Glutamatergic neuron (in vitro differentiated cells): ENCODE data around the gene CAMTA1. TPM values are rescaled to one million over a fixed set of nuclear protein-coding genes. Genes with fewer than 3 reads are reported as not detected.

ENCODE experiments used
- DNase-seq: peaks from one replicate; pipeline ENCODE4 v3.0.0; 2022
- H3K27ac Mint-ChIP-seq: one replicate; pipeline ENCODE4 v1.8.0; 2020; ENCODE audit warnings: mild to moderate bottlenecking, mixed read lengths, inconsistent platforms; ENCODE audit not compliant: unreplicated experiment
- H3K27me3 Mint-ChIP-seq: one replicate; pipeline ENCODE4 v1.8.0; 2020; ENCODE audit warnings: mild to moderate bottlenecking, moderate library complexity, mixed read lengths, inconsistent platforms; ENCODE audit not compliant: unreplicated experiment
- H3K36me3 Mint-ChIP-seq: one replicate; pipeline ENCODE4 v1.8.0; 2020; ENCODE audit warnings: mild to moderate bottlenecking, mixed read lengths, inconsistent platforms; ENCODE audit not compliant: unreplicated experiment
- H3K4me1 Mint-ChIP-seq: one replicate; pipeline ENCODE4 v1.8.0; 2020; ENCODE audit warnings: mild to moderate bottlenecking, low read depth, mixed read lengths, inconsistent platforms; ENCODE audit not compliant: unreplicated experiment
- H3K4me3 Mint-ChIP-seq: one replicate; pipeline ENCODE4 v1.8.0; 2020; ENCODE audit warnings: mild to moderate bottlenecking, mixed read lengths, inconsistent platforms; ENCODE audit not compliant: unreplicated experiment
- H3K9me3 Mint-ChIP-seq: one replicate; pipeline ENCODE4 v1.8.0; 2020; ENCODE audit warnings: mild to moderate bottlenecking, moderate library complexity, mixed read lengths, inconsistent platforms; ENCODE audit not compliant: unreplicated experiment
- total RNA-seq: library from RNA; stranded (reverse); fragmentation: NEBNext Ultra II Directional; extraction: Animal tissue kit (Norgen Biotek cat#: 25700); gene quantifications from one replicate; pipeline ENCODE4 v1.2.1, GENCODE V29; 2021; ENCODE audit not compliant: unreplicated experiment
- TF ChIP-seq, protein P1 (sequence below): fragments of 200-600 bp; sonication (generic); IDR thresholded peaks from one replicate; pipeline ENCODE4 v1.5.0; 2021; ENCODE audit not compliant: partially characterized antibody, unreplicated experiment

The CAMTA1 gene
- total RNA-seq, 1 donor from 2014 or later: 77.2 TPM

DNA sequence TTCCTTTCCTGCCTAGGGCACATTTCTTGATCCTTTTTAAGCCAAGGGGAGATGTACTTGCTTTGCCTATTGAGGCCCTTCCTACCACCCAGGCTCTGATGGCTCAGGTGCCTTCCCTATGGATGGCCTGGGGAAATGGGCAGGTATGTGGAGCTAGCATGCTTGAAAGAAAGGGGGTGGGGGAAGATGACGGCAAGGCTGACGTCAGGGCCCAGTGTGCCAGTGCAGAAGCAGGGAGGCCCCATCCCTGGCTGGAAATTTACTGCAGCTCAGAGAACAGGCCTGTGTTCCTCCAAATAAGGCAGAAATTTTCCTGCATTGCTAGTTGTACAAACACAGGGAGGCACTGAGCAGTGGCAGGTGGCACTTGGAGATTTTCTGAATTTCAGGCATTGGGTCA is 532.6 kb downstream of the CAMTA1 start:
- Mint-ChIP-seq H3K27ac (no peak overlapping the region), H3K4me3 (no peak overlapping the region), H3K4me1 (no peaks in the 10 kb centered on the region), H3K36me3 (peaks cover 8% of the 10 kb centered on the region), H3K9me3 (no peaks in the 10 kb centered on the region), H3K27me3 (peaks cover 4% of the 10 kb centered on the region)
- no peak for DNase-seq
- TF ChIP-seq, protein P1, sequence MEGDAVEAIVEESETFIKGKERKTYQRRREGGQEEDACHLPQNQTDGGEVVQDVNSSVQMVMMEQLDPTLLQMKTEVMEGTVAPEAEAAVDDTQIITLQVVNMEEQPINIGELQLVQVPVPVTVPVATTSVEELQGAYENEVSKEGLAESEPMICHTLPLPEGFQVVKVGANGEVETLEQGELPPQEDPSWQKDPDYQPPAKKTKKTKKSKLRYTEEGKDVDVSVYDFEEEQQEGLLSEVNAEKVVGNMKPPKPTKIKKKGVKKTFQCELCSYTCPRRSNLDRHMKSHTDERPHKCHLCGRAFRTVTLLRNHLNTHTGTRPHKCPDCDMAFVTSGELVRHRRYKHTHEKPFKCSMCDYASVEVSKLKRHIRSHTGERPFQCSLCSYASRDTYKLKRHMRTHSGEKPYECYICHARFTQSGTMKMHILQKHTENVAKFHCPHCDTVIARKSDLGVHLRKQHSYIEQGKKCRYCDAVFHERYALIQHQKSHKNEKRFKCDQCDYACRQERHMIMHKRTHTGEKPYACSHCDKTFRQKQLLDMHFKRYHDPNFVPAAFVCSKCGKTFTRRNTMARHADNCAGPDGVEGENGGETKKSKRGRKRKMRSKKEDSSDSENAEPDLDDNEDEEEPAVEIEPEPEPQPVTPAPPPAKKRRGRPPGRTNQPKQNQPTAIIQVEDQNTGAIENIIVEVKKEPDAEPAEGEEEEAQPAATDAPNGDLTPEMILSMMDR: no peak

DNA sequence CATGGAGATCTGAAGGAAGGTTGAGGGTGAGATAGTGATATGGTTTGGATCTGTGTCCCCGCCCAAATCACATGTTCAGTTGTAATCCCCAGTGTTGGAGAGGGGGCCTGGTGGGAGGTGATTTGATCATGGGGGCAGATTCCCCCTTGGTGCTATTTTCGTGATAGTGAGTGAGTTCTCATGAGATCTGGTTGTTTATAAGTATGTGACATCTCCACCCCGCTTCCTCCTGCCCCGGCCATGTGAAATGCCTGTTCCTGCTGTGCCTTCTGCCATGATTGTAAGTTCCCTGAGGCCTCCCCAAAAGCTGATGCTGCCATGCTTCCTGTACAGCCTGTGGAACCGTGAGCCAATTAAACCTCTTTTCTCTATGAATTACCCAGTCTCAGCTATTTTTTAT is 533.9 kb downstream of the CAMTA1 start:
- H3K4me1 Mint-ChIP-seq: no peaks in the 10 kb centered on the region
- DNase-seq: no peak
- H3K27ac Mint-ChIP-seq: no peak overlapping the region
- no peaks in the 10 kb centered on the region for H3K9me3 Mint-ChIP-seq
- H3K4me3 Mint-ChIP-seq: no peak overlapping the region
- TF ChIP-seq, protein P1: no peak
- peaks cover 4% of the 10 kb centered on the region for H3K27me3 Mint-ChIP-seq
- peaks cover 8% of the 10 kb centered on the region for H3K36me3 Mint-ChIP-seq

DNA sequence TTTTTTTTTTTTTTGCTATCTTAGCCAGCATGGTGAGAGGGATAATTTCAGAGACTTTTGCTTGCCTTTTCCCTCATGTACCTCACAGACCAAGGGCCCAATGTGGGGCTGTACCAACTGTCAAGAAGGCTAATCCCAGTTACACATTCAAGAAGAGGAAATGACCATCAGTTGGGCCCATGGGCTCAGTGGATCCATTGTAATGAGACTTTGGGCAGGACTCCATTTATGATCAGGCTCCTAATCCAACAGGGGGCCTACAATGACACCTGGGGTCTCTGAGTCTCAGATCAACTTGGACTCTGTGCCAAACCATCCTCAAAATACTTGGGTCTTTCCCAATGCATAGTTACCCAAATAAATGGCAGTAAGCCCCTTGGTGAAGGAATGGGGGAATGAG is 535.4 kb downstream of the CAMTA1 start:
- H3K27me3 Mint-ChIP-seq: peaks cover 4% of the 10 kb centered on the region
- H3K36me3 Mint-ChIP-seq: peaks cover 12% of the 10 kb centered on the region
- no peak overlapping the region for H3K4me3 Mint-ChIP-seq
- TF ChIP-seq, protein P1: no peak
- H3K4me1 Mint-ChIP-seq: no peaks in the 10 kb centered on the region
- no peak overlapping the region for H3K27ac Mint-ChIP-seq
- H3K9me3 Mint-ChIP-seq: peaks cover 2% of the 10 kb centered on the region
- DNase-seq: no peak

DNA sequence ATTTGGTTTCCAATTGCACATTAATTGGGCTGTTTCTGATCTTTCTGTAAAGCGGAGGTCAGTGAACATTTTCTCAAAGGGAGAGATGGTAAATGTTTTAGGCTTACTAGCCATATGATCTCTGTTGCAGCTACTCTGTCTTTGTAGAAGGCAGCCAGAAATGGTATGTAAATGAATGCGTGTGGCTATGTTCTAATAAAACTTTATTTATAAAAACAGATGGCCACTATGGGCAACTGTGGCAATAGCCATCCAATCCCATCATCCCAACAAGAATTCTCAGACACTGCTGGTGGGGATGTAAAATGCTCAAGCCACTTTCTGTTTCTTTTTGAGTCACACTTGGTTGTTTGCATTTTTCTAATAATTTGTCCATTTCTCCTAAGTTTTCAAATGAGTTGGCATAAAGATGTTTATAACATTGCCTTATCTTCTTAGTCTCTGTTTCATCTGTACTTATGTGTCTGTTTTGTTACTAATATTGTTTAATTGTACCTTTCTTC is 537.1 kb downstream of the CAMTA1 start:
- DNase-seq: no peak
- Mint-ChIP-seq H3K36me3 (peaks cover 23% of the 10 kb centered on the region), H3K27ac (no peak overlapping the region), H3K4me1 (no peaks in the 10 kb centered on the region), H3K27me3 (peaks cover 4% of the 10 kb centered on the region), H3K4me3 (no peak overlapping the region), H3K9me3 (peaks cover 3% of the 10 kb centered on the region)
- TF ChIP-seq, protein P1: no peak

DNA sequence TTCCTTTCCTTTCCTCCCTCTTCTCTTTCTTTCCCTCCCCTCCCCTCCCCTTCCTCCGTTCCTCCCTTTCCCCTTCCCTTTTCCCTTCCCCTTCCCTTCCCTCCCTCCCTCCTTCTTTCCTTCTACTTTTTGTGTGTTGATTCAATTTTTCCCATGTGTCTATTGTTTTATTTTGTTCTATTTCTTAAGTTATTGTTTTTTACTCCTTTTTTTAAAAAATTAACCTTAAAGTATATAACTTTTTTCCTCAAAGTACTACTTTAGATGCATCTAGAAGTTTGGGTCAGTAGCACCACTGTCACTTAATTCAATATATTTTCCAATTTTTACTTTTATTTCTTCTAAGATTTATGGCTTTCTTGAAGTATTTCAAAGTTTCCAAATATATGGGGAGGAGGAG is 537.7 kb downstream of the CAMTA1 start:
- Mint-ChIP-seq H3K27ac (no peak overlapping the region), H3K9me3 (peaks cover 3% of the 10 kb centered on the region), H3K4me1 (no peaks in the 10 kb centered on the region), H3K4me3 (no peak overlapping the region), H3K36me3 (peaks cover 29% of the 10 kb centered on the region), H3K27me3 (peaks cover 4% of the 10 kb centered on the region)
- DNase-seq: no peak
- TF ChIP-seq, protein P1: no peak
